ENCODE data around the gene CHRNA5.

DNA sequence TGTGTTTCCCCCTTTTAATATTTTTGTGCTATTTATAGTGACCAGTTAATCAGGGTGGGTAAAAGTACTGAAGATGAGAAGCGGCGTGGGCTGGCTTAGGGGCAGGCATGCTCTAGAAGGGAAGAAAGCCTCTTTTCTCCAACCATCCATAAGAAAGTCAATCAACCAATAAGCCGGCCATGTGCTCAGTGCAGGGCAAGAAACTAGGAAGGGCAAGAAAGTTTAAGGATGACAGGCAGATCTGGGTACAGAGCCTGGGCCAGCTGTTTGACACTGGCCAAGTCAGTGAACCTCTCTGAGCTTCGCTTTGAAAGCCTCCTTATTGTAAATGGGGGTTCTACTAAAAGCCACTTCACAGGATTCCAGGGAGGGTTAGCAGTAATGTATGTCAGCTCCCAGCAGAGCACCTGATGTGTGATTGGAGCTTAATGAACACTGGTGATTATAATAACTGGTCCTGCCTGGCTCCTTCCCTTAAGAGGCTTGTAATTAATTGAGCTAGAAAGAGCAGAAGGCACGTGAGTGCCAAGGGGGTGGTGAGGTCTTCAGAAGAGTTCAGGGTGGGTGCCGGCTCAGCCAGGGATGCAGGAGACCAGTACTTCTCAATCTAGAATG is 61.2 kb downstream of the CHRNA5 start:
- no peak for TF ChIP-seq ZNF274 (IDR thresholded peaks at IDR 0.05; ENCODE audit: low read depth, low read length)
- TF ChIP-seq YY1 (IDR thresholded peaks at IDR 0.05; ENCODE audit: insufficient read depth, insufficient read length) = no peak
- TF ChIP-seq SUZ12 (IDR thresholded peaks at IDR 0.05; ENCODE audit: extremely low read depth, insufficient read depth, insufficient read length) = no peak
